Stimulated activated CD4-positive, alpha-beta T cell treated with anti-CD3 and anti-CD28 coated beads, Interleukin-1b, Interleukin-23, amount 100 ng/mL, for 4 hours (primary cell): ENCODE measurements around the gene PRRC2B.
"Not testable (repeated sequence)": the region's sequence is repeated elsewhere in the genome, so short reads cannot be mapped to it uniquely, and the experiment has no call there.

ENCODE experiments used
- DNase-seq, 2 donors: peaks; one replicate each; pipeline ENCODE4 v3.0.0-alpha.2; 2020; ENCODE audit warnings: low read depth in 2 of 2

The PRRC2B gene

DNA sequence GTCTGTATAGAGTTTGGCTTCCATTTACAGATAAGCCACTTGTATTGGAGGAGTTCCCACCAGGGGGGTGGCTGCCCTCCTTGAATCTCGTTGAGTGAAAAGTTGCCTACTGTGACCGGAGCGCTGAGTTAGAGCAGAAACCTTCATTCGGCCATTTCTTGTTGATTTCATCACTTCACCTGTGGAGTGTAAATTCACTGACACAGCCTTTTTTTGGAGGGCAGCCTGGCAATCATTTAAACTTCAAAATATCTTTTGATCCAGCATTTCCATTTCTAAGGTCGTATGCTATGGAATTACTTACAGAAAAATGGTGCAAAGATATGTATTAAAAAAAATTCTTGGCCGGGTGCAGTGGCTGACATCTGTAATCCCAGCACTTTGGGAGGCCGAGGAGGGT, 40.8 kb downstream of the PRRC2B start:
- DNase-seq, result no peak

DNA sequence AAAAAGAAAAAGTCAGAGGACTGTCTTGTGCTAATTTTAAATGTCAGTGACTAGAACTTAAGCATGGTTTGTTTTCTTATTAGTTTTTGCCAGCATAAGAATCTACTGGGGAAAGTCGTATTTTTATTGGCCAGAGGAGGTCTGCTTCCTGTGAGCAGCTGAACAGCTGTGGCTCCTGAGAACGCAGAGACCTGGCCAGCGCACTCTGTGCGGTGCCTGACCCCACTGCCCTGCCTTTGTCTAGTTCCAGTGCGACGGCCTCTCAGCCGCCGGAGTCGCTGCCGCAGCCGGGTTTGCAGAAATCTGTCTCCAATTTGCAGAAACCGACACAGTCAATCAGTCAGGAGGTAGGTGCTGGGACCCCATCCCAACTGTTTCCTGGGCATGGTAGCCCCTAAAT, 42.5 kb downstream of the PRRC2B start:
- DNase-seq, result no peak

DNA sequence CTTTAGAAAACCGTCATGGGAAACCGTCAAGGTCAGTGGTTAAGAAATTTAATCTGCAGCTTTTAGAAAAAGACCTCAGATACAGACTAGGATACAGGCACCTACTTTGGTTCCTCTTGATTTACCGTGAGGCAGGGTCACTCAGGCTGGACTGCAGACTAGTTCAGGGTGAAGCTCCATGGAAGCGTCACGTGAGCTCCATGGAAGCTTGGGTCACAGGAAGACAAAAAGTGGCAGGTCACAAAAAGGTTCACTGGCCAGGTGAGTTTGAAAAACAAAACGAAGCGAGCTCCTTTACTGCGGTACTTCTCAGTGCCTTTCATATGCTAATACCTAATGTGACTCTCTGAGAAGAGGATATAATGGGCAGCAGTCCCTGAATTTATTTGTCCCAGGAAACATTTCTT, 43.0 kb downstream of the PRRC2B start:
- no peak for DNase-seq

DNA sequence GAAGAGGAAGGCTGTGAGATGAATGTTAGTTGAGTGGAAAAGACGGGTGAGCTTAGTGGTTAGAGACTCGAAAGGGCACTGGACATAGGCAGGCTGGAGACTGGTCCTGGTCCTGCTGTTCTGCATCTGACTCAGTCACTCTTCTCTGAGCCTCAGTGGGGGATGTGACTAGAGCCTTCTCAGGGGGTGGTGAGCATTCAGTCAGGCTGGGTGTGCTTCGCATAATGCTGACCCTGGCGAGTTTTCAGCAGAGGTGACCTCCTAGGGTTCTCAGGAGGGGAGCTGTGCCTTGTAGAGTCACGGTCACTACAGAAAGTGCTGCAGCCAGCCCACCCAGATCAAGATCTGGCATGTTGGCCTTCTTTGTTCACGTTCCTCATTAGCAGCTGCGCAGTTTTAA, 44.3 kb downstream of the PRRC2B start:
- no peak for DNase-seq

DNA sequence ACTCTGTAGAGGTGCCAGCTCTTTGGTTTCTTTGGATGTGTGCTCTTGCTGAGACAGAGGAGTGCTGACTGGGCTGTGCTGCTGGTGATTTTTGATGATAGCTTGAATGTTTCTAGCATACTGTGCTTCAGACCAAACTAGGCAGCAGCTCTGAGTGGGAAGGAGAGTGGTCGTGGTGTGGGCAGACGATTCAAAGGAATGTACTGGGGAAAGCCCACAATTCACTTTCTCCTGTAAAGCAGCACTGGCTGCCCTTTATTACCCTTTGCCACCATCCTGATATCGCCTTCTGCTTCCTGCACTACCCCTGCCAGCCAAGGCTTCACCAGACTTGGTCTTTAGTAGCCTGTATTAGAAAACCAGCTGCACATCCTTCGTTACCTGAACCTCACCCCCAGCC, 45.3 kb downstream of the PRRC2B start:
- DNase-seq, result no peak

DNA sequence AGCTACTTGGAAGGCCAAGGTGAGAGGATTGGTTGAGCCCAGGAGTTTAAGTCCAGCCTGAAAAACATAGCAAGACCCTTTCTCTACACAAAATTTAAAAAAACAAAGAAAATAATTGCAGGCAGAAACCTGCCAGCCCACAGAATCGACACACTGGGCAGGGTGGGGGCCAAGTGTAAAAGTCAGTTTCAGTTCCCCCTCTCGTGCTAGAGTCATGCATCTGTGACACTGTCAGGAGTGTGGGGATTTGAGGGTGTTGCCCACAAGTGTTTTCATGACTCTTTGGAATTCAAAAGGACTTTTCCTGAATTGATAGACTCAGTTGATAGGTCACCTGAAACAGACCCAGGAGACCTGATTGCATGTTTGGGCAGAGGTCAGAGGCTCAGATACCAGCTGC, 47.6 kb downstream of the PRRC2B start:
- no peak for DNase-seq

DNA sequence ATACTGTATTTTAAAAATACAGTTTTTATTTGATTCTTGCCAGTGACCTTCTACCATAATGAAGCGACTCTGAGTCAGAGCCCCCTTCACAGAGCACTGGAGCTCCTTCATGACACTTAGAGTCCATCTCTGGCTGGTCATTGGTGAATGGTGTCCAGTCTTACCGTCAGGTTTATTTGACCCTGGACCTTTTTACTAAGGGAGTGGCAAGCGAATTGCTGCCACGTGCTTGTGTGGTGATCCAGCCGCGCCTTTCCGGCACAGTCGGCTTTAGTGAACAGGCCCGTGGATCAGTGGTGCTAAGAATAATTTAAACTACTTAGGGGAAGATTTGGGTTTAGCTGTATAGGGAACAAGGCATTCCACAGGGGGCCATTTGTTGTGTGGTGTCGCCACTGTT, 48.5 kb downstream of the PRRC2B start:
- DNase-seq, result no peak

DNA sequence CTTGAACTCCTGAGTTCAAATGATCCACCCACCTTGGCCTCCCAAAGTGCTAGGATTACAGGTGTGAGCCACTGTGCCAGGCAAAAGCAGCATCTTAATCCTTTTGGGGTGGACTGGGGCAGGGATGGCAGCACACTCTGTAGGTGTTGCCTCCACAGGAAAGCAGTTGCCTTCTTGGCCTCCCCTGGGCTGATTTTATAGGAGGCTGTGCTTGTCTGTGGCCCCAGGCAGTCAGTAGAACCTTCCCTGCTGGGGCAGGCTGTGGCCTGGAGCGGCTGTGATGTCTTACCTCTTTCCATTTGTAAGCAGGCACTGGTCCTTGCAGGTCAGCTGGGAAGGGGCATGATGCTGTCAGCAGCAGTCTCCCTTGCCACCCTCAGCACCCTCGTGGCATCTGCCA, 49.8 kb downstream of the PRRC2B start:
- DNase-seq, result no peak

DNA sequence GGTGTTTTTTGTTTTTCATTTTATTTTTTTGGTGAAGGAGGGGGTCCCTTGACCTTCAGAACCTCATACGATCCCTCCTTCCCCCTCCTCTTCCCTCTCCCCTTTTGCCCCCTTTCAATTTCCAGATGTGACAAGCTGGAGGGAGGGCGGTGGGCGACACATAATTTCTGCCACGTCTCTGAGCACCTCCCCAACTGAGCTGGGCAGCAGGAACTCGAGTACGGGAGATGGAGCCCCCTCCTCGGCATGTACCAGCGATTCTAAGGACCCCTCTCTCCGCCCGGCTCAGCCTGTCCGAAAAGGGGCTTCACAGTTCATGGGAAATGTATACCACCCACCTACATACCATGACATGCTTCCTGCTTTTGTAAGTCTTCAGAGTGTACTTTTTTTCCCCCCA, 52.4 kb downstream of the PRRC2B start:
- no peak for DNase-seq

DNA sequence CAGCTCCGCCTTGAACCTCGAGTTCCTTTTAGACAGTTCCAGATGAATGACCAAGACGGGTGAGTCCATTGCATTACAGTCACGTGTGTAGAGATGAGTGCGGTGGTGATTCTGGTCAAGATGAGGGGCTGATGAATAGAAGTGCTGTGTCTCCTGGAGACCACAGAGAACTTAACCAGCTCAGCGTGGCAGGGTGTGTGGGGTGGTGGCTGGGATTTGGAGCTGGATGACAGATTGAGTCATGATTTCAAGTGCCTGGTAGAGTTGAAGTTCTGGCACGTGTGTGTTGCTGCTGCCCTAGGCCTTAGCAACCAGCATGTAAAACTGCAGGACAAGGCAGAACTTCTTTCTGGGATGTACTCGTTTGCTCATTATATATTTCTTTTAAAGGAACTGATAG, 53.3 kb downstream of the PRRC2B start:
- no peak for DNase-seq

DNA sequence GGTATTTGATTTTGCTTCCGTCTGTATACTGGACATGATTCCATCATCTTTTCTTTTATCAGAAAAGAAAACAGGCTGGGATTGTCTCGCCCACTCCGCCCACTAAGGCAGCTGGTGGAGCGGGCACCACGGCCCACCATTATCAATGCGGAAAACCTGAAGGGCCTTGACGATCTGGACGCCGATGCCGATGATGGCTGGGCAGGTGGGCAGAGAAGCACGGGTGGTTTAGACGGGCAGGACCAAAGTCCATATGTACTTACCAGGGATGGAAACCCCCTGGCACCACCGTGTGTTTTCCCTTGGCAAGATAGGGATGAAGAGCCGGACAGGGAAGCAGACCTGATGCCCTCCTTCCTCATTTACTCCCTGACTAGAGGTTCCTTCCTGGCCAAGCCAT, 53.7 kb downstream of the PRRC2B start:
- DNase-seq, result no peak

DNA sequence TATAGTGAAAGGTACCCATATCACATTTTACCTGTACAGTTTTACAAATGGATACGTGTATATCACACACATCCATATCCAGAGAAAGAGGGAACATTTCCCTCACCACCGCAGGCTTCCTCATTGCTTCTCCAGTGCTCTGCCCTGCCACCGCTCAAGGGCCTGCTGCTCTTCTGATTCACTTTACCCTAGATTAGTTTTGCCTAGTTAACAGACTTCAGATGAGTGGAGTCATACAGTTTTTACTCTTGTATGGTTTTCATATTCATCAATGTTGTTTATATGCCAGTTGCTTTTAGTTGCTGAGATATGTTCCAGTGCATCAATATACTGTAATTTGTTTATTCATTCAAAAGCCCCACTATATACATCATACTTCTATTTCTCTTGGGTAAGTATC, 54.9 kb downstream of the PRRC2B start:
- DNase-seq, result no peak

DNA sequence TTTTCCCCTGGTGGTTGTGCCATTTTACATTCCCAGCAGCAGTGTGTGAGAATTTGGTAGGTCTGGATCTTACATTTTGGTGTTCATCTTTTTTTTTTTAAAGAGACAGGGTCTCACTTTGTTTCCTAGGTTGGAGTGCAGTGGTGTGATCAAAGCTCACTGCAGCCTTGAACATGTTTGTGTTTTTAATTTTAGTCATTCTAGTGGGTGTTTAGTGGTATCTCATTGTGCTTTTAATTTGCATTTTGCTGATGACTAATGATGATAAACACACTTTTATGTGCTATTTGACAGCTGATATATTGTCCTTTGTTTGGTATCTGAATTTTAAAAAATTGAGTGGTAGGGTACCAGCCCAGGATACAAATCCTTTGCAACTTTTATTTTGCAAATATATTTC, 55.4 kb downstream of the PRRC2B start:
- no peak for DNase-seq

DNA sequence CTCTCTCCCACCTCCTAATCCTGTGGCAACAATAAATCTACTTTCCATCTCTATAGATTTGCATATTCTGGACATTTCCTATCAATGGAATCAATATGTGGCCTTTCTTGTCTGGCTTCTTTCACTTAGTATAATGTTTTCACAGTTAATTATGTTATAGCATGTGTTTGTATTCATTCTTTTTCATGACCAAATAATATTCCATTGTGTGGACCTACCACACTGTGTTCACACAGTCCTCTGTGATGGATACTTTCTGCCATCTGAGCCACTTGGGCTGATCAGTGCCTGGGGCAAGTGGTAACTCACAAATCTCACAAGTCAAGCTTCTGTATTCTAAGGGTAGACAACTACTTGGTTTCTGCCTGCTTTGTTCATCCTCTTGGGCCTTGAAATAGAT, 60.1 kb downstream of the PRRC2B start:
- no peak for DNase-seq

DNA sequence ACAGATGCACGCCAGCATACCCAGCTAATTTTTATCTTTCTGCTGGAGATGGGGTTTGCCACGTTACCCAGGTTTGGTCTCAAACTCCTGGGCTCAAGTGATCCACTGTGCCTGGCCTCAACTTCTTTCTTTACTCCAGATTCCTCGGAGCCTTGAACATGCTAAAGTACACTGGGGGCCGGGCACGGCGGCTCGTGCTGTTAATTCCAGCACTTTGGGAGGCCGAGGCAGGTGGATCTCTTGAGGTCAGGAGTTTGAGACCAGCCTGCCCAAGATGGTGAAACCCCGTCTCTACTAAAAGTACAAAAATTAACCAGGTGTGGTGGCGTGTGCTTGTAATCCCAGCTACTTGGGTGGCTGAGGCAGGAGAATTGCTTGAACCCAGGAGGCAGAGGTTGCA, 61.8 kb downstream of the PRRC2B start:
- not testable (repeated sequence) for DNase-seq

DNA sequence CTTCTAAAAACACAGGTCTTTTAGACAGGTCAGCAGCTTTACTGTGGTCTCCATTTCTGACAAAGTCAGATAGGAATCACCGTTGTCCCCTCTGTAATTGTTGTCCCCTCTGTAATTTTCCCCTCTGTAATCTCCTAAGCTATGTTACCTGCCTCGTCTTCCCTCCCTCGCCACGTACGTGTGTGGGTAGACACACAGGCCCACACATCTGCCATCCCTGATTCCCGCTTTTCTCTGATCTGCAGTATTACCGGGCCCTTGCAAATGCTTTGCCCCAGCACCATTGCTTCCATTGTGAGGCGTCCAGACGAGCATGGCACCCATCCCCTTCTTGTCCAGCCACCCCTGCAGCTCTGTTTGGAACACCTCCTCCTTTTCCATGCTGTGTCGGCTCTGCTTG, 63.9 kb downstream of the PRRC2B start:
- no peak for DNase-seq

DNA sequence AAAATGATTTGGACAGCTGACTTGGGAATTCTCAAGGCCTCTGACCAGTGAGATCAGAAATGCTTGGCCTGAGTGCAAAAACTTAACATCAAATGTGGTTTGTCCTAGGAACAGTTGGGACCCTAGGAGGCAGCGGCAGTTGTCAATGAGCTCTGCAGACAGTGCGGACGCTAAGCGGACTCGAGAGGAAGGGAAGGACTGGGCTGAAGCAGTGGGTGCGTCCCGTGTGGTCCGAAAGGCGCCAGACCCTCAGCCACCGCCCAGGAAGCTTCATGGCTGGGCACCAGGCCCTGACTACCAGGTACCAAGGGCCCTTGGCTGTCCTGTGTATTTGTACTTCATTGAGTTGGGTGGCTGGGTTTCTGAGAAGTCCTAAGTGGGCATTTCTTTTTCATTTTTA, 65.2 kb downstream of the PRRC2B start:
- no peak for DNase-seq

DNA sequence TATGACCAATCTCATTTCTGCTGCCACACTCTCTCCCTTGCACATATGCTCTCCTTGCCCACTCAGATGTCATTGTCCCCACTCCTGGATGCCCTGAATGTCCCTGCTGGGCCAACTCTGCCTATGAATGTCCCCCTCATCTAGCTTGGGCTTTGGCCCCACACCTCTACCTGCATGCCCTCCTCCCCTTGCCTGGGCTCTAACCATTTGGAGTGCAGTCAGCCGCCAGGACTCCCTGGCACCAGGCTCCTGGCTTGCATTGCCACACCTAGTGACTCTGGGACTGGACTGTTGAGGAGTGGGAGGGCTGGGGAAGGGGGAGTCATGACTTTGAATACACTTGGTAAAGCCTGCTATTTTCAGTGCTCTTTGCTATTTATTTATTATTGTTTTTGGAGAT, 67.3 kb downstream of the PRRC2B start:
- DNase-seq, result no peak

DNA sequence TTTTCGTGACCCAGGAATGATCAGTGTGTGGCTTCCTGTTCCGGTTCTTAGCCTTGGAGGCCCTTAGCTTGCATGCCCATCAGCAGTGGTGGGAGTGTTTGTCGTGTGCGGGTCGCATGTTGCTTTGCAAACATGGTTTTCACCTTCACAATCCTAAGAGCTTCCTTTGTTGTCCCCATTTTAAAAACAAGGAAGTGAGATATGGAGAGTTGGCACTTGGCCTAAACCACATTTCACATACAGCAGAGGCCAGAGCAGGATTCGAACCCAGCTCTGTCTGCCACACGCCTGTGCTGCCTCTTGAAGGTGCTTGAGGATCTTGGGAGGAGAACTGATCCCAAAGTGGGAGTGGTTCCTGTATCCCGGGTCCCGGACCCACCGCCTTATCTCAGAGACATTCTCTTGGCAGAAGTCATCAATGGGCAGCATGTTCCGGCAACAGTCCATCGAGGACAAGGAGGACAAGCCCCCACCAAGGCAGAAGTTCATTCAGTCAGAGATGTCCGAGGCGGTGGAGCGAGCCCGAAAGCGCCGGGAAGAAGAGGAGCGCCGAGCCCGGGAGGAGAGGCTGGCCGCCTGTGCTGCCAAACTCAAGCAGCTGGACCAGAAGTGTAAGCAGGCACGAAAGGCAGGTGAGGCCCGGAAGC, 70.6 kb downstream of the PRRC2B start:
- DNase-seq, result no peak

DNA sequence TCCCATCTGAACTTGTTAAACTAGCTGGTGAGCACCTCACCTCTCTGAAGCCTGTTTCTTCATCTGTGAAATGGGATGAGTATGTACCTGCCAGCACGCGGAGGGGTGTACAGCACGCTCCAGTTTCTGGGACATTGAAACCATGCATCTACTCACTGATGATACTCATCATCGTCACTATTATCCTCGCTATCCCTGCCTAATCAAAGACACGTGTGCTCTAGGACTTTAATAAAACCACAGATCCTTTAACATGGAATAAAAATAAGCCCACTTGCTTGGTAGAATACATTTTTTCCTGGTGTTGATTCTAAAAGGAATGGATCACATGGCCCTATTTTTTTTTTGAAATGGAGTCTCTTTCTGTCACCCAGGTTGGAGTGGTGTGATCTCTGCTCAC, 71.5 kb downstream of the PRRC2B start:
- no peak for DNase-seq

DNA sequence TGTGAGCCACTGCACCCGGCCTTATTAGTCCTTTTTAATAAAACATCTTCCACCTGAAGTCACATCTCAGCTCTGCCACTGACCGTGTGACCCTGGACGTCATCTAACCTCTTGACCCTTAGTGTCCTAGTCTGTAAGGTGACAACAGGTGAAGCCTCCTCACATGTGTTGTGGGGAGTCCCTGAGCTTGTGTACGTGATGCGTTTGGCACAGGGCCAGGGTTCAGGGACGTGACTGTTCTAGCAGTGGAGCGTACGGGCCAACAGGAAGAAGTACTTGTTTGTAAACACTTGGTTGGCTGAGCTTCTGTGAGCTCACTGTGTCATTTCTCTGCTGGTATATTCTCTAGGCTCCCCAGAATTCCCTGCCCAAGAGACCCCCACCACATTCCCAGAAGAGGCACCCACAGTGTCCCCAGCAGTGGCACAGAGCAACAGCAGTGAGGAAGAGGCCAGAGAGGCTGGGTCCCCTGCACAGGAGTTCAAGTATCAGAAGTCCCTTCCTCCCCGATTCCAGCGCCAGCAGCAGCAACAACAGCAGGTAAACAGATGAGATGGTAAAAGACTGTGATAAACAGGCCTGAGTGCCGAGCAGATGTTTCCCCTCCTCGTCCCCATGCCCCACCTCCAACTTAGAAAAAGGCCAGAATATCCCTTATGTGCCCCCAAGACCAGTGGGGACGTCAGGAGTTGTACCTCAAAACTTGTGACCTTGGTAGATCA, 73.5 kb downstream of the PRRC2B start:
- DNase-seq, result no peak

DNA sequence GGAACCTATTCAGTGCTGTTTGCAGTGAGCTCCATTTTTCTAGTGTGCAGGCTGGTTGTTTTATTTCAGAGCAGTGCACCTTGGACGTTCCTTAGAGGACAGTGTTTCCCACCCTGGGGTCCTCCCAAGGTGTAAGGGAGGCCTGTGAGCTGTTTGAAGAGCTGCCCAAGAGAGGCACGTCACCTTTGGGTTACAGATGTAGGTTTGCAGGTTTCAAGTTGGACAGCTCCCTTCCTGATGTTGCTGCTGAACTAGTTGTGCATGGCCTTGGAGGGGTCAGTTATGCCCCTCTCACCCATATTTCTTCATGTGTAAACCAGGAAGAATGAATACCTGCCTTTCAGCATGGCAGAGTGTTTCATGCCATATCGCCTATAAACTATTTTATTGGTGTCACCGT, 74.1 kb downstream of the PRRC2B start:
- DNase-seq, result no peak

DNA sequence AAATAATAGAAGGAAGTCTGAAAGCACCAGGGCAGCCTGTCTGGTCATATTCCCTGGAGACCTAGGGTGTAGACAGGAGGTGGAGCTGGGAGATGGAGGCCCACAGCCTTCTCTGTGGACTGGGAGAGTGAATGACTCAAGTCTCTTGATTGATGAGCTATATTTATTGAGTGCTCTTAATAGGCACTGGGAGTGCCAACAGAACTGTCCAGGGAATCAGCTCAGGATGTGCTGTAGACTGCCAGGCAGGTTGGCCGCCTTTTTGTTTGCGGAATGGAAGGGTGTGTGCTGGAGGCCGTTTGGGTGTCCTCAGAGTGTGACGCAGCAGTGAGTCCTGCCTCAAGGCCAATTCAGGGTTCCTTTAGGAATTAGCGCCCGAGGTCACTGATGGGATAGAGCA, 75.5 kb downstream of the PRRC2B start:
- no peak for DNase-seq

DNA sequence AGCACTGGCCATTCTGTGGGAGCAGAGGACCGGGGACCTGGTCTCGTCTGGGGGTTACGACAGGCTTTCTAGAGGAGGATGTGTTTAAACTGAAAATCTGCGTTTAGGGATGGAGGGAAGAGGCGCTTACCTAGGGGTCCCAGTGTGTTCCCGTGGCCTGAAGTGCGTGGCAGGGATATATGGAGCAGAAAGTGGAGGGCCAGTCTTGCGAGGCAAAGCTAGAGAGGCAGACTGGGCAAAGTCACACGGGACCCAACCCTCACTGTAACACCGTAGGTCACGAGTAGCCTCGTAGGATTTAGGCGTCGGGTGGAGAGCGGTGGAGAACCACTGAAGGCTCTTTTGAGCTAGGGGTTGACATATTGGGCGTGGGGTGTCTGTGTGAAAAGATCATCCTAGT, 76.1 kb downstream of the PRRC2B start:
- DNase-seq, result no peak
